ENCODE data around the gene MBD3.

The MBD3 gene

GRCh38 chr19:1571358-1571757, 21.3 kb downstream of the MBD3 start:
- TF ChIP-seq, protein P1, sequence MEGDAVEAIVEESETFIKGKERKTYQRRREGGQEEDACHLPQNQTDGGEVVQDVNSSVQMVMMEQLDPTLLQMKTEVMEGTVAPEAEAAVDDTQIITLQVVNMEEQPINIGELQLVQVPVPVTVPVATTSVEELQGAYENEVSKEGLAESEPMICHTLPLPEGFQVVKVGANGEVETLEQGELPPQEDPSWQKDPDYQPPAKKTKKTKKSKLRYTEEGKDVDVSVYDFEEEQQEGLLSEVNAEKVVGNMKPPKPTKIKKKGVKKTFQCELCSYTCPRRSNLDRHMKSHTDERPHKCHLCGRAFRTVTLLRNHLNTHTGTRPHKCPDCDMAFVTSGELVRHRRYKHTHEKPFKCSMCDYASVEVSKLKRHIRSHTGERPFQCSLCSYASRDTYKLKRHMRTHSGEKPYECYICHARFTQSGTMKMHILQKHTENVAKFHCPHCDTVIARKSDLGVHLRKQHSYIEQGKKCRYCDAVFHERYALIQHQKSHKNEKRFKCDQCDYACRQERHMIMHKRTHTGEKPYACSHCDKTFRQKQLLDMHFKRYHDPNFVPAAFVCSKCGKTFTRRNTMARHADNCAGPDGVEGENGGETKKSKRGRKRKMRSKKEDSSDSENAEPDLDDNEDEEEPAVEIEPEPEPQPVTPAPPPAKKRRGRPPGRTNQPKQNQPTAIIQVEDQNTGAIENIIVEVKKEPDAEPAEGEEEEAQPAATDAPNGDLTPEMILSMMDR (IDR thresholded peaks at IDR 0.05; ENCODE audit: low read depth, low read length): no peak
- Histone ChIP-seq H3K4me3 (ENCODE audit: low read depth, low read length) (no peak overlapping the region), H3K36me3 (peaks cover 20% of the 10 kb centered on the region), H3K27ac (no peak overlapping the region), H3K27me3 (ENCODE audit: insufficient read depth, low read depth, severe bottlenecking) (no peaks in the 10 kb centered on the region), H3K9me3 (ENCODE audit: severe bottlenecking) (peaks cover 8% of the 10 kb centered on the region)
- no peak for DNase-seq

GRCh38 chr19:1570836-1571235, 21.8 kb downstream of the MBD3 start:
- Histone ChIP-seq H3K9me3 (ENCODE audit: severe bottlenecking) (peaks cover 8% of the 10 kb centered on the region), H3K27me3 (ENCODE audit: insufficient read depth, low read depth, severe bottlenecking) (no peaks in the 10 kb centered on the region), H3K36me3 (peaks cover 20% of the 10 kb centered on the region), H3K27ac (no peak overlapping the region), H3K4me3 (ENCODE audit: low read depth, low read length) (no peak overlapping the region)
- DNase-seq: no peak
- TF ChIP-seq, protein P1 (IDR thresholded peaks at IDR 0.05; ENCODE audit: low read depth, low read length): no peak

DNA sequence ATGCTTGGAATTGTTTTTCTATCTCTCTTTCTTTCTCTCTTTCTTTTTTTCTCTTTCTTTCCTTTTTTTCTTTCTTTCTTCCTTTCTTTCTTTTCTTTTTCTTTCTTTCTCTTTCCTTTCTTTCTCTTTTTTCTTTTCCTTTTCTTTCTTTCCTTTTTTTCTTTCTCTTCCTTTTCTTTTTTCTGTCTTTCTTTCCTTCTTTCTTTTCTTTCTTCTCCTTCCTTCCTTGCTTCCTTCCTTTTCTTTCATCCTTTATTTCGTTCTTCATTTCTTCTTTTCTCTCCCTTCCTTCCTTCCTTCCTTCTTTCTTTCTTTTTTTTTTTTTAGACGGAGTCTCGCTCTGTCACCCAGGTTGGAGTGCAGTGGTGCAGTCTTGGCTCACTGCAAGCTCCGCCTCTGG, 22.7 kb downstream of the MBD3 start:
- Histone ChIP-seq H3K36me3 (peaks cover 22% of the 10 kb centered on the region), H3K4me3 (ENCODE audit: low read depth, low read length) (no peak overlapping the region), H3K27me3 (ENCODE audit: insufficient read depth, low read depth, severe bottlenecking) (no peaks in the 10 kb centered on the region), H3K9me3 (ENCODE audit: severe bottlenecking) (peaks cover 8% of the 10 kb centered on the region), H3K27ac (no peak overlapping the region)
- TF ChIP-seq, protein P1 (IDR thresholded peaks at IDR 0.05; ENCODE audit: low read depth, low read length): no peak
- no peak for DNase-seq

DNA sequence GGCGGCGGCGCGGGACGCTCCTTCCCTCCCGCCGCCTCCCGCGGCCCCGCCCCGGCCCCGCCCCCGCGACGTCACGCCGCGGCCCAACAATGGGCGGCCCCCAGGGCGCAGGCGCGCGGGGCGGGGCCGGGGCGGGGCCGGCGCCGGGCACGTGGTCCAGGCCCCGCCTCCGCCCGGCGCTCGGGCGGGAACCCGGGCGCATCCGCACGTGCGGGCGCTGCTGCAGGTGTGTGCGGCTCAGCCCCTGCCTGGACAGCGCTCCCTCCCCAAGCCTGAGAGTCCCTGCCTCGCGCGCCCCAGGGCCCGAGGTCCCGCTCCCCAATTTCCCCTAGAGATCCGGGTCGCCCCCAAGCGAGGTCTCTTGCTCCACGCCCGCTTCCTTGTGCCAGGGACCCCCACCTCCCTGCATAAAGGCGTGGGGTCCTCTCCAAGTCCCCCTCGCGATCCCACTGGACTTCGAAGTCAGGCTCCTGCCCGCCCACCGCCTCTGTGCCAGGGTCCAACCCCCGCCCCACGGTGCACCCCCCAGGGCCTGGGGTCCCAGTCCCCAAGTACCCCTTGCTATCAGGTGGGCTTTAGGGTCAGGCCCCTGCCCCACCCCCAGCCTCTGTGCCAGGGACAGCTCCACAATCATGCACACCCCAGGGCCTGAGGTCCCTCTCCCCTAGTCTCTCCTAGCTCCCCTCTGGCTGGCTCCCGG, 24.2 kb downstream of the MBD3 start, which contains the start of gene MEX3D:
TSS of gene MEX3D (minus strand) at position 6 of the 700 bp plus-strand sequence. CDS start 267 bp downstream, outside the sequence.
- peak within 1 kb of the TSS; percentile 99 for H3K27ac ChIP-seq
- peaks cover 33% of the 10 kb centered on the region for H3K36me3 ChIP-seq
- H3K27me3 ChIP-seq (ENCODE audit: insufficient read depth, low read depth, severe bottlenecking): no peaks in the 10 kb centered on the region
- peaks cover 8% of the 10 kb centered on the region for H3K9me3 ChIP-seq (ENCODE audit: severe bottlenecking)
- TF ChIP-seq, protein P1 (IDR thresholded peaks at IDR 0.05; ENCODE audit: low read depth, low read length): no peak
- peak; percentile 71 for DNase-seq
- H3K4me3 ChIP-seq (ENCODE audit: low read depth, low read length): peak within 1 kb of the TSS; percentile 82

- DNase-seq: no peak
- TF ChIP-seq, protein P1 (IDR thresholded peaks at IDR 0.05; ENCODE audit: low read depth, low read length): no peak
- peaks cover 39% of the 10 kb centered on the region for H3K36me3 ChIP-seq
- H3K9me3 ChIP-seq (ENCODE audit: severe bottlenecking): peaks cover 8% of the 10 kb centered on the region
- no peaks in the 10 kb centered on the region for H3K27me3 ChIP-seq (ENCODE audit: insufficient read depth, low read depth, severe bottlenecking)
- no peak overlapping the region for H3K27ac ChIP-seq
- no peak overlapping the region for H3K4me3 ChIP-seq (ENCODE audit: low read depth, low read length)
Observed at GRCh38 chr19:1567848-1568227, 24.8 kb downstream of the MBD3 start.

All from WERI-Rb-1 (cell line).